ENCODE measurements around the gene PHLPP2.
"Not testable (repeated sequence)": the region's sequence is repeated elsewhere in the genome, so short reads cannot be mapped to it uniquely, and the experiment has no call there.

PHLPP2 gene

GRCh38 chr16:71610936-71611871, 113.3 kb downstream of the PHLPP2 start:
- peak; percentile 26 for DNase-seq (ENCODE audit: low read depth)
- TF ChIP-seq CTCF (IDR thresholded peaks at IDR 0.05; ENCODE audit: low read depth, low read length, missing control alignments) = peak; percentile 97
- H3K4me3 ChIP-seq (ENCODE audit: low read depth, low read length) = no peak overlapping the region

- no peak overlapping the region for H3K4me3 ChIP-seq (ENCODE audit: low read depth, low read length)
- DNase-seq (ENCODE audit: low read depth) = no peak
- TF ChIP-seq CTCF (IDR thresholded peaks at IDR 0.05; ENCODE audit: low read depth, low read length, missing control alignments) = no peak
These were observed 114.1 kb downstream of the PHLPP2 start for GRCh38 chr16:71610447-71610846.

GRCh38 chr16:71609066-71609465, 115.4 kb downstream of the PHLPP2 start:
- no peak for TF ChIP-seq CTCF (IDR thresholded peaks at IDR 0.05; ENCODE audit: low read depth, low read length, missing control alignments)
- no peak for DNase-seq (ENCODE audit: low read depth)

GRCh38 chr16:71600822-71601221, 123.7 kb downstream of the PHLPP2 start:
- no peak for DNase-seq (ENCODE audit: low read depth)
- no peak overlapping the region for H3K4me3 ChIP-seq (ENCODE audit: low read depth, low read length)
- no peak for TF ChIP-seq CTCF (IDR thresholded peaks at IDR 0.05; ENCODE audit: low read depth, low read length, missing control alignments)

More at GRCh38 chr16:71609066-71609465, 115.4 kb downstream of the PHLPP2 start:
- H3K4me3 ChIP-seq (ENCODE audit: low read depth, low read length) = no peak overlapping the region

- DNase-seq (ENCODE audit: low read depth); H3K4me3 ChIP-seq (ENCODE audit: low read depth, low read length): not testable (repeated sequence)
These were observed 126.1 kb downstream of the PHLPP2 start for GRCh38 chr16:71598426-71598825.

- DNase-seq (ENCODE audit: low read depth); H3K4me3 ChIP-seq (ENCODE audit: low read depth, low read length): not testable (repeated sequence)
These were observed 129.1 kb downstream of the PHLPP2 start for GRCh38 chr16:71595340-71595826.

Measured in GM12864 (cell line).